Non-pigmented ciliary epithelial cell (primary cell): Measurements from ENCODE around the gene LCE2D.
"Not testable (repeated sequence)": the region's sequence is repeated elsewhere in the genome, so short reads cannot be mapped to it uniquely, and the experiment has no call there.

ENCODE experiments used
- DNase-seq: peaks from one replicate; pipeline ENCODE4 v3.0.0-alpha.2; 2010; ENCODE audit warnings: low read depth

Gene LCE2D

GRCh38 chr1:152663098-152663497, at the start of gene LCE2D:
Gene LCE2D (plus strand): TSS chr1:152663380. CDS start chr1:152664106, 726 bp downstream.
- DNase-seq = no peak

- no peak for DNase-seq
These were observed 49.7 kb upstream of the LCE2D start, which contains the start of gene LCE3B for GRCh38 chr1:152613511-152613910. Gene LCE3B (plus strand): TSS chr1:152613811. CDS start chr1:152613811, 0 bp downstream.

GRCh38 chr1:152621993-152622392, 41.2 kb upstream of the LCE2D start:
- no peak for DNase-seq

GRCh38 chr1:152622803-152623202, 40.4 kb upstream of the LCE2D start, which contains the start of gene LCE3A:
Gene LCE3A (minus strand): TSS chr1:152623103. CDS start chr1:152623103, 0 bp downstream.
- DNase-seq = no peak

GRCh38 chr1:152623203-152623844, 39.9 kb upstream of the LCE2D start:
- no peak for DNase-seq

GRCh38 chr1:152626744-152627143, 36.4 kb upstream of the LCE2D start:
- DNase-seq = no peak

- no peak for DNase-seq
These were observed 32.6 kb upstream of the LCE2D start for GRCh38 chr1:152630596-152630995.

- no peak for DNase-seq
These were observed 22.8 kb upstream of the LCE2D start for GRCh38 chr1:152640351-152640750.

GRCh38 chr1:152643945-152644344, 19.2 kb upstream of the LCE2D start:
- no peak for DNase-seq

GRCh38 chr1:152645146-152645545, 18.0 kb upstream of the LCE2D start:
- no peak for DNase-seq

- no peak for DNase-seq
These were observed 16.5 kb upstream of the LCE2D start for GRCh38 chr1:152646656-152647055.

GRCh38 chr1:152654110-152654509, 9.1 kb upstream of the LCE2D start:
- peak; percentile 4 for DNase-seq

- no peak for DNase-seq
These were observed 6.7 kb upstream of the LCE2D start for GRCh38 chr1:152656459-152656858.

- no peak for DNase-seq
These were observed 5.5 kb upstream of the LCE2D start for GRCh38 chr1:152657677-152658076.

GRCh38 chr1:152658649-152659048, 4.5 kb upstream of the LCE2D start:
- DNase-seq = no peak

GRCh38 chr1:152666171-152666570, 3.0 kb downstream of the LCE2D start:
- not testable (repeated sequence) for DNase-seq

- no peak for DNase-seq
These were observed 4.5 kb downstream of the LCE2D start for GRCh38 chr1:152667648-152668047.

GRCh38 chr1:152673016-152673415, 9.8 kb downstream of the LCE2D start:
- no peak for DNase-seq

GRCh38 chr1:152674983-152675382, 11.8 kb downstream of the LCE2D start, which contains the start of gene LCE2C:
Gene LCE2C (plus strand): TSS chr1:152675279. CDS start chr1:152676016, 737 bp downstream.
- not testable (repeated sequence) for DNase-seq

- no peak for DNase-seq
These were observed 16.3 kb downstream of the LCE2D start for GRCh38 chr1:152679459-152679858.

- no peak for DNase-seq
These were observed 18.4 kb downstream of the LCE2D start for GRCh38 chr1:152681616-152682015.

- DNase-seq = no peak
These were observed 20.7 kb downstream of the LCE2D start for GRCh38 chr1:152683846-152684245.

GRCh38 chr1:152685823-152686222, 22.6 kb downstream of the LCE2D start, which contains the start of gene LCE2B:
Gene LCE2B (plus strand): TSS chr1:152686123. CDS start chr1:152686844, 721 bp downstream.
- not testable (repeated sequence) for DNase-seq
